Kidney tubule cell (primary cell): ENCODE results near the gene PEAK1.
A peak's percentile ranks its signal among the peaks of the same experiment; 100 is the strongest.
"Not testable (repeated sequence)": the region's sequence is repeated elsewhere in the genome, so short reads cannot be mapped to it uniquely, and the experiment has no call there.

Experiments used
- DNase-seq: peaks from one replicate; pipeline ENCODE4 v3.0.0-alpha.2; 2018; ENCODE audit warnings: low spot score

Gene PEAK1

DNA sequence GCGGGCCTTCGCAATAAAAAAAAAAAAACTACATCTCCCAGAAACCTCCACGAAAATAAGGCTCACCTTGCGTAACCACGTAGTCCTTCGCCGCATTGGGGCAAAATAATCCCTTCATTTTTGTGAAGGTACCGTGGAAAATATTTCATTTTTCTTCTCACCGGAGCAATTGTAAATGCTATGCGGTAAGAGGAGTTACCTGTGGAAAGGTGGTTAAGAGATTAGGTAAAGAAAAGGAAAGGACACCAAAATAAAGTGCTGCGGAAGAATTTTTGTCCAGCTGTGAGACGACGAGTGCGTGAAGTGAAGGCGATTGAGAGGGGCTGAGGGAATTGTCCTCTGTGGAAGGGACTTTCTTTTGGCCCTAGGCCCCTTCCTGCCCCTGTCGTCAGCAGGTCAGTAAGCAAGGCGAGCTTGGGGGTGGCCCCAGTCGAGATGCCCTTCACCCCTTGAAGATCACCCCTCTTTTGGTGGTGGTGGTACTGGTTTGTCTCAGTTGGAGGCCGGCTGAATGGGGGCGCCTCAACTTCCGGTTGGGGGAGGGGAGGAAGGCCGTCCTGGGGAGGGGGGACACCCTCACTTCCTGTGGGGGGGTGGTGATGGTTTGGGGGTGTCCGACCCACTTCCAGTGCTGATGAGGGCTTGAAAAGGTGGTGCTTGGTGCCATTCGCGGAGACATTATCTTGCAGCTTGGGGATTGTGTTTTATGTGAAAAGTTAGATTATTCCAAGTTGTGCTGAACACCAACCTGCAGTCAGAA, 886 bp upstream of the PEAK1 start, which contains the start of gene HMG20A:
Gene HMG20A (plus strand): TSS at position 279 of the 760 bp plus-strand sequence. CDS start 37,520 bp downstream, outside the sequence.
- DNase-seq, result peak; percentile 89

DNA sequence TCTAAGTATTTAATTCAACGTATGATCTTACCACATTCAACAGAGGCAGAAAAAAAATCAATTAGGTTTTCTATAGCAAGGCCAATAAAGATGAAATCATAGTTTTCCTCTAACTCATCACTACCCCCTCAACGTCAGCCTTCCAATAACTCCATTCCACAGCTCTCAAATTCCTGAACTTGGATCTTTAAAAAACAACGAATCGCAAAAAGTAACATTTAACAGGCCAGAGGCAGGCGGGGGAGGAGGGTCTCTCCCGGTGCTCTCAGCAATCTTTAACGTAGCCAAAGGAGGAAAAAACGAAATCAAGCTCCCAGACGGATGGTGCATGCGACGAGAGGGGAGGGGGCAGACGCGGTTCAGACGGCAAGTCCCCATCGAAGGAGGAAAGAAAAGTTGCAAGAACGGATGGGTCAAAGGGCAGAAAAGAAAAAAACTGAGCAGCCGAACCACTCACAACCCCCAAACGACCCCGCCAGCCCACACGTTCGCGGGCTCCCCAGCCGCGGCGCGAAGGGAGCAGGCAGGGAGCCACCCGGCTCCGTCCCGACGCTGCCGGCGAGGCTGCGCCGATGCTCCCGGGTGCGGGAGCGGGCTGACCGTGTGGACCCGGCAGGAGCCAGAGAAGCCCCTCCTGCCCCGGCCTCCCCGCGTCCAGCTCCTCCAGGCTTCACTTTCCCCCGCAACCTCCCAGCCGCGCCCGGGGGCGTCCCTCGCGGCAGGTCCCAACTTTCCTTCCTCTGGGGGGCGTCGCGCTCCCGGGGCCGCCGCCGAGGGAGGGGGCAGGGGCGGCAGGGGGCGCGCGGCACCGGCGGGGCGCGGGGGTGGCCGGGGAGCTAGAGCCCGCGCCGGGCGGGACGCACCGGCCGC, 703 bp downstream of the PEAK1 start:
- DNase-seq, result peak; percentile 36

DNA sequence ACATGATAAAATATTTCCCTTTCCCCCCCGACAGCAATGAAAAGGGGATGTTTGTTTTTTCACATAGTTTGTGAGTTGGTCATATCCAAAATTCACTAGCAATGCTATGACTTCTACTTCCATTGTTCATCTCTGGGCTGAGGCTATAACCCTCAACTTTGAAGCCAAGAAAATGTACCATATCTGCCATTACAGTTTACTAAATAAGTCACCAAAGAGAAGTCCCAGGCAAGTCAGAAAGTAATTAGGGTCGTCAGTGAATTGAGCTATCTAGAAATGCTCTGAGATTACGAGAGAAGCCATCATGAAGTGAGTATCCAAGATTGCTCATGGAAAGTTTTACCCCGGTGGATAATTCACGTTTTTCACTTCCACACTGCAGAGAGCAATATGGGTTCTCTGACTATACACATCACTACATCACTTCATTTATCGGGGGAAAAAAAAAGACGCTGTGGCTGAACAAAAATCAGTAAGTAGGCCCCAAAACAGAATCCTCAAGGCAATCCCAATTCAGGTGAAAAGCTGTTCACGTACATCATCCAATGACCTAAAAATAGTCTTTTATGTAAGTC, 1.4 kb downstream of the PEAK1 start:
- no peak for DNase-seq

DNA sequence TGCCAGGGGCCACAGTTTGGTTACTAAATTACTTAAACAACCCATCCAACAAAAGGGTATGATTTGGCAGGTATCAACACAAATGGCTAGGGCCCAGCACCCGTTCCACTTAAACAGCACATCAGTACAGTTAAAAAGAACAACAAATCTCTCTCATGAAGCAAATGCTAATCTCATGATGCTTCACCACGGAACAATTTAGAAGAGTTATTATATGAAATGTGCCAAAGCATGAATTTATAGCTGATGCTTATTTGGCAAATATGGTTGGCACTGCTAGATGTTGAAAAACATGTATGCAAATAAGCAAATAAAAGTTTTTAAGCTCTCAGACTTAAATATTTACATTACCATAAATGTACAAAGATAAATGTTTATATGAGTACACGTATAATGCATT, 2.3 kb downstream of the PEAK1 start:
- DNase-seq, result no peak

DNA sequence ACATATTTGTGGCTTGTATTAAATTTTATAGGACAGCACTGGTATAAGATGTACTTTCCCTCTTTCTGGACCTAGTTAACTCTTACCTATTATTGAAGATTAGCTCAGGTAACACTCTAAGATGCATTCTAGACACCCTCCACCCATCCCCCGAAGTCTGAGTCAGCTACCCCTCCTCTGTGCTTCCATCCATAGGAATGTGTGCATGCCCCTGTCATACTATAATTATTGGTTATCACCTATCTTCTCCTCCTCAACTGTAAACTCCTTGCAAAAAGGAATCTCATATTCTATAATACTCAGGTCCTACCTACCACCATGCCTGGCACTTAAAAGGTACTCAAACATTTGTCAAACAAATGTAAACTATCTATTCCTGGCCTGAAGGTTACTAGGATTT, 3.0 kb downstream of the PEAK1 start:
- DNase-seq, result peak; percentile 48

DNA sequence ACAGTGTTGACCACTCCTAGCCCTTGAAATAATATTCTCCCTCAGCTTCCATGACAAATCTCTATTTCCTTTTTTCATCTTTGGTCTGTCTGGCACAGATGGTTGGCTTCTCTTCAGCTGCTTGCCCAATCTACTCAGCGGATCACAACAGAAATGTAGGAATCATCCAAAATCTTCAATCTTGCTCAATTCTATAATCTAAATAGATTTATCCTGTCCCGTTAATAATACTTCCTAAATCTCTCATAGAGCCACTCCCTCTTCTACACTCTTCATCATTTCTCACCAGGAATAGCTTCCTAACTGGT, 3.8 kb downstream of the PEAK1 start:
- DNase-seq, result no peak

DNA sequence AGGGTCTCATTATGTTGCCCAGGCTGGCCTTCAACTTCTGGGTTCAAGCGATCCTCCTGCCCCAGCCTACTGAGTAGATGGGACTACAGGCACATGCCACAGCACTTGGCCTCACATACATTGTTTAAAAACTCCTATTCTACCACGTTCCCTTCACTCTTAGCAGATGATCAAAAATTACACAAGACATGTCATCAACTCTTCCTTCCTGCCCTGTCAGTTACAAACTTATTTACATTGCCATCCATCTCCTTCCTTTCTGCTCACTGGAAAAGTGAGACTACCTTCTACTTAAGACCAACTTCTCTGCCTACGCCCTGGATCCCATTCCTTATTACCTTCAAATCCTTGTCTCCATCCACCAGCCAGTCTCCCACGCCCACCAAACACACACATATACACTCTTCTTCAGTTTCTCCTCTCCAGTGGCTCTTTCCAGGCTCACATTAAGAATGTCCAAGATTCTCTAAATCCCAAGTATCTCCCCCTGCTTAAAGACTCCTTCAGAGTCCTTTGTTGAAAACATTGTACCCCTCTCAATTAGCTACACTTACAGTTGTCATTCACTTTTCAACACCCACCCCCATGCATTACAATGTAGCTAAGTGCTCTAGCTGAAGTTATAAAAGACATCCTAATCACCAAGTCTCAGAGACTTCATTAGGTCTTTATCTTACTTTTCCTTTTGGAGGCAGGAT, 4.3 kb downstream of the PEAK1 start:
- no peak for DNase-seq

DNA sequence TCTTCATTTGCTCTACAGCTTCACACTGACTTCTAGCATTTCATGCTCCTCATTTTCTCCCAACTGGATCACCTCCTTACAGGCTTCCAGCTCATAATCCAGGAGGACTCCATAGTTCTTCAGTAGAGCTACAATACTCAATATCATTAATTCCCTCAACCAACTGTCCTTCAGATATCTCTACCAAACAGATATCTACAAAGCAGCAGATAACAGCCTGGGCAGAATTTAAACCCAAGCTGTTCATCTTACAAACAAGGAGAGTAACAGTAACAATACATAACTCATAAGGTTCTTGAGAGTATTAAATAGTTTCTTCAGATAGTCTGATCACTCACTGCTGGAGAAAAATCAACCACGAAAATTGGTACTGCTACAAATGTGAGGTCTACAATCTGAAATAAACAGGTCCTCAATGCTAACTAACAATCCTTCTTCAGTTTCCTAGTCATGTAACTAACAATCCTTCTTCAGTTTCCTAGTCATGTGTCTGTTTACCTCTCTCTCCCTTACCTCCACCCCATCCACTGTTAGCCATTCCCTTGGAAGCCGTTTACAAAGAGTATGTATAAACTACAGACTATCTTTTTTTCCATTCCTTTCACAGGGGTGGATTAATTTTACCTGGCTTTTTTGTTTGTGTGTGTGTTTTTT, 5.0 kb downstream of the PEAK1 start:
- no peak for DNase-seq

DNA sequence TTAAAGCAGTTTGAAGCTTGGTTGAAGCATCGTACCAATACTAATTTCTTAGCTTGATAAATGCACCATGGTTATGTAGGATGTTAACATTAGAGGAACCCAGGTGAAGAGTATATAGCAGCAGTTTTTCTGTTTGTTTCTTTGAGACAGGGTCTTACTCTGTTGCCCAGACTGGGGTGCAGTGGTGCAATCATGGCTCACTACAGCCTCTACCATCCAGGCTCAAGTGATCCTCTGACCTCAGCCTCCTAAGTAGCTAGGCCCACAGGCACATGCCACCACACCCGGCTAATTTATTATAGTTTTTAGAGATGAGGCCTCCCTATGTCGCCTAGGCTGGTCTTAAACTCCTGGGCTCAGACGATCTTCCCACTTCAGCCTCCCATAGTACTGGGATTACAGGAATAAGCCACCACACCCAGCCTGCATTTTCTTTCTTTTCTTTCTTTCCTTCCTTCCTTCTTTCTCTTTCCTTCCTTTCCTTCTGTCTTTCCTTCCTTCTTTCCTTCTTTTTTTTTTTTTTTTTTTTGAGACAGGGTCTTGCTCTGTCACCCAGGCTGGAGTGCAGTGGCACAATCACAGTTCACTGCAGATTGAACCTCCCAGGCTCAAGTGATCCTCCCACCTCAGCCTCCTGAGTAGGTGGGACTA, 6.1 kb downstream of the PEAK1 start:
- DNase-seq, result no peak

DNA sequence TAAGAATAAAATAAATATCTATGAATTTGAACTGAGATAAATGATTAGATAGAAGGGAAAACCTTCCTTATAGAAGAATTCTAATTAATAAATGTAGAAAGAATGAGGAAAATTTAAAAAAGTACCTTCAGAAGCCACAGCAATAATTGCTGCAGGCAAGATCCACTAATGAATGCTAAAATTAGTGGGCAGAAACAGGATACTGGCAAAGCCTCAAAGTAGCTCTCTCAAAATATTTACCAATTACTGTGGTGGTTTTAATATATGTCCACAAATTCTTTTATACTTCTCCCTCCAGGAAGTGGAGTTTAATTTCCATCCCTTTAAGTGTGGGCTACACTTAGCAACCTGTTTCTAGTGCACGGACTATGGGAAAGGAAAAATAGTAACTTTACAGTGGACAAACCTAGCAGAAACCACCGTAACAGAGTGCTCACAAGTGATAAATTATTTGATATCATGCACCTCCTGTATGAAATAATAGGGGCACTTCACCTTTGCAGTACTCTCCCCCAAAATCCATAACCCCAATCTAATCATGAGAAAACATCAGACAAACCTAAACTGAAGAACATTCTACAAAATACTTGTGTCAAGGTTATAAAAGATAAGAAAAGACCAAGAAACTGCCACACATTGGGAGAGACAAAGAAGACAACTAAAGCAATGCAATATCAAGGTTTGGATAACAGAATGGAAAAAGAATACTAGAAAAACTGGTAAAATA, 6.8 kb downstream of the PEAK1 start:
- DNase-seq, result no peak

DNA sequence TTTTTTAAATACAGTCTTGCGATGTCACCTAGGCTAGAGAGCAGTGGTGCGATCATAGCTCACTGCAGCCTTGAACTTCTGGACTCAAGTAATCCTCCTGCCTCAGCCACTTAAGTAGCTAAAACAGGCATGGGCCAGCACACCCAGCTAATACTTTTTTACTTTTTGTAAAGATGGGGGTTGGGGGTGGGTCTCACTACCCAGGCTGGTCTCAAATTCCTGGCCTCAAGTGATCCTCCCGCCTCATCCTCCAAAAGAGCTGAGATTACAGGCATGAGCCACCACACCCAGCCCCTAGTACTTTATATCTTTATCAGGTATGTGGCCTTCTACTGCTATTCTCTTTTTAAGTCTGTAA, 8.3 kb downstream of the PEAK1 start:
- no peak for DNase-seq

DNA sequence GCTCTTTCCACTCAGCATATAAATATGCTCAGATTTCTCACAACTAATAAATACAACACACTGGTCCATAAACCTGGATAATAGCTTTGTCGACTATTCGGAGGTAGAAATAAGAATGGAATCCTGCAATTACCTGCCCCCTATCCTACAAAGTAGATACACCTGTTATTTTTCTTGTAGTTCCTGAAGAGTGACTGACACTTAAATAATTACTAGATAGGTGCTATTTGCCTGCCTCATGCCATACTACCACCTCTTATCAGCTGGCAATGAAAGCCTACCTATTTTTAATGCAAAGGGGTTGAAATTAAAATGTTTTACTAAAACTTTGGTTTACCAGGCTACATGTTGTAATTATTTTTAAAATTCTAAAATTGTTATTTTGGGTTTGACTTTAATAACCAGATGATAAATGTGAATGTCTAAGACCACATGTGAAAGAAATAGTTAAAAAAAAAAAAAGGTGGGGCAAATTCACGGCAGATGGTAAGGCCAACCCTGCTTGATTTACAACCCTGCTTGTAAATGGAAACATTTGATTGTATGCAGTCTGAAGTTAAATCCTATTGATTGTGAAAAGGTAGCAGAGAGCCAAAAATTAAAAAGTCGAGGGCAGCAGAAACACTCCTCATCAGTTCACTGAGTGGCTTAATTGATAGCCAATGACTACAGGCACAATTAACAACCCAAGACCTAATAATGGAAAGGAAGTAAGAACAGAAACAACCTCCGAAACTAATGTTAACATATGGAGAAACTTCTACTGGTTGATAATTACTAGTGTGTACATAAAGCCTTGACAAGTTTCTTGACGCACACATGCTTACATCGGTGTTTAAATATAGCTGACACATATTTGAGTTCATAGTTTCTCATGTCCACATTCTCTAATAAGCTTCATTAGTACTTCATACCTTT, 8.9 kb downstream of the PEAK1 start:
- no peak for DNase-seq

DNA sequence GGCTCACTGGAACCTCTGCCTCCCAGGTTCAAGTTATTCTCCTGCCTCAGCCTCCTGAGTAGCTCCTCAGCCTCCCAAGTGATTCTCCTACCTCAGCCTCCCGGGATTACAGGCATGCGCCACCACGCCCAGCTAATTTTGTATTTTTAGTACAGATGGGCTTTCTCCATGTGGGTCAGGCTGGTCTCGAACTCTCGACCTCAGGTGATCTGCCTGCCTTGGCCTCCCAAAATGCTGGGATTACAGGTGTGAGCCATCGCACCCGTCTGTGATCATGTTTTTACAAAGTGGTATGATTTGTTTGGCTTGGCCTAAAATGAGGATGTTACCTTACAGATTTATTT, 9.8 kb downstream of the PEAK1 start:
- DNase-seq, result not testable (repeated sequence)

DNA sequence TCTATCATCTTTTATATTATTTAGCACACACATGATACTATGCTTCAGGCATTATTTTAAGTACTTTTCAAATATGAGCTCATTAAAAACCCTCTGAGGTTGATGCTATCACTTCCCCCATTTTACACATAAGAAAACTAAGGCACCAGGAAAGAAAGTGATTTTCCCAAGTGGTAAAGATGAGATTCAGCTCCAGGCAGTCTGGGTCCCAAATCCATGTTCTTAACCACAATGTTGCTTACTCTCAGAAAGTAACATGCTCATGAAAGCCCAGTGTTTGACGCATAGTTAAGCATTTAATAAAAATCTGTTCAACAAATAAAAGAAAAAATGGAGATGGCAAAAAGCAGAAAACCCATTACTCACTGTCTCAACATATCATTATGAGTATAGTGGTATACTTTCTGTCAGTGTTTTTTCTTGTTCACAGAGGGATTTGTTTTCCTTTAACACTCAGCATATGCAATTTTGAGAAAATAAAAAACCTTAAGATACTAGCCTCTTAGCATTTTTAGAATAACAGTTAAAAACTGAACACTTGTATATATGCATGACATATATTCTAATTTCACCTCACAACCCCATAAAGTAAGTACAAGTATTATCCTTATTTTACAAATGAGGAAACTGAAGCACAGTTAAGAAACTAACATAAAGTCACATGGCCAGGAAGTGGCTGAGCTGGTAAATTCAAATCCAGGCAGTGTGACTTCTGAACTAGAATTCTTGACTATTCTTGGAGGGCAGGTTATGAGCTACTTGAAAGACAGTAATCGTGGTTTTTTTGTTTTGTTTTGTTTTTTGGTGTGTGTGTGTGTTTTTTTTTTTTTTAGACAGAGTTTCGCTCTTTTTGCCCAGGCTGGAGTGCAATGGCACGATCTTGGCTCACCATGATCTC, 10.4 kb downstream of the PEAK1 start:
- peak; percentile 9 for DNase-seq

DNA sequence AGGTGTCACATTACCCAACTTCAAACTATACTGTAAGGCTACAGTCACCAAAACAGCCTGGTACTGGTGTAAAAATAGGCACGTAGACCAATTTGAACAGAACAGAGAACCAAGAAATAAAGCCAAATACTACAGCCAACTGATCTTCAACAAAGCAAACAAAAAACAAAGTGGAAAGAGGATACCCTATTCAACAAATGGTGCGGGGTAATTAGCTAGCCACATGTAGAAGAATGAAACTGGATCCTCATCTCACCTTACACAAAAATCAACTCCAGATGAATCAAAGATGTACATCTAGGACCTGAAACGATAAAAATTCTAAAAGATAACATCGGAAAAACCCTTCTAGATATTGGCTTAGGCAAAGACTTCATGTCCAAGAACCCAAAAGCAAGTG, 13.1 kb downstream of the PEAK1 start:
- no peak for DNase-seq

DNA sequence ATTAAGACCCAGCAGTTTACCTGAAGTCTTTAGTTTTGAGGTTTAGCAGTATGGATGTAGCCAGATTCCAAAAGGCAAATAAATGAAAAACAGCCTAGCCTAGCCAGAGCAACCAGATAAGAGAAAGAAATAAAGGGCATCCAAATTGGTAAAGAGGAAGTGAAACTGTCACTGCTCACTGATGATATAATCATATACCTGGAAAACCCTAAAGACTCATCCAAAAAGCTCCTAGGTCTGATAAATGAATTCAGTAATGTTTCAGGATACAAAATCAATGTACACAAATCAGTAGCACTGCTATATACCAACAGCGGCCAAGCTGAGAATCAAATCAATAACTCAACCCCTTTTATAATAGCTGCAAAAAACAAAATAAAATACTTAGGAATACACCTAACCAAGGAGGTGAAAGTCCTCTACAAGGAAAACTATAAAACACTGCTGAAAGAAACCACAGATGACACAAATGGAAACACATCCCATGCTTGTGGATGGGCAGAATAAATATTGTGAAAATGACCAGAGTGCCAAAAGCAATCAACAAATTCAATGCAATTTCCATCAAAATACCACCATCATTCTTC, 13.6 kb downstream of the PEAK1 start:
- DNase-seq, result not testable (repeated sequence)

DNA sequence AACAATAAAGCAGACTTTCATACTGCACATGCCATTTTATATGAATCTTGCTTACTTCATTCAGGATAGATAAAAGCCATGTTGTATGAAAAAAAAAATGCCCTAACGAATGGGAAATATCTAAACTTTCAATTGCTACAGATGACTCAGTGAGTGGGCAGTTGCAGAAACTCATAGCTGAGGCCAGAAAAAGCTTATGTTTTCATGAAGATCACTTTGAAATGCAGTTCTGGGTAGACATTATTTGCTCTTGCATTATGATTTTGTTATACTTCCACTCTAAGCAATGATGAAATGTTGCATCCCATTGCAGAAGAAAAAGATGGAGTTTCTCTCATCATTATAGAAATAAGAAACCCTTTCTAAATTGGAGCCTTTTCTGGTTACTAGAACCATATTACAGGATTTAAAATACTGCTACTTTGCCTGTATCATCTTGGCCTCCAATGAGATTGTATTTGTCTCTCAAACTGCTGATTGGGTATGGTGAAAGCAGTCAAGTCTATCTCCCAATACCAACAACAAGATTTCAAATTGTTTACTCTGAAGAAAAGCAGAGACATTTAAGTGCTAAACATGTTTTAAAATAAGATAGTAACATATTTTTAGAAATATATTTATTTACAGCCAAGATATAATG, 17.0 kb downstream of the PEAK1 start:
- no peak for DNase-seq

DNA sequence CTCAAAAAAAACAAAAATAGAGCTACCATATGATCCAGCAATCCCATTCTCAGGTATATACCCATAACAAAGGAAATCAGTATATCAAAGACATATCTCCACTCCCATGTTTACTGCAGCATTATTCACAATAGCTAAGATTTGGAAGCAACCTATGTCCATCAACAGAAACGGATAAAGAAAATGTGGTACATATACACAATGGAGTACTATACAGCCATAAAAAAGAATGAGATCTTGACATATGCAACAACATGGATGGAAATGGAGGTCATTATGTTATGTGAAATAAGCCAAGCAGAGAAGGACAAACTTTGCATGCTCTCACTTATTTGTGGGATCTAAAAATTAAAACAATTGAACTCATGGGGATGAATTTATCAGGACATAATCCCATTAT, 19.6 kb downstream of the PEAK1 start:
- no peak for DNase-seq
